ENCODE measurements around the gene MDC1.
"Not testable (repeated sequence)": the region's sequence is repeated elsewhere in the genome, so short reads cannot be mapped to it uniquely, and the experiment has no call there.

The MDC1 gene, protein sequence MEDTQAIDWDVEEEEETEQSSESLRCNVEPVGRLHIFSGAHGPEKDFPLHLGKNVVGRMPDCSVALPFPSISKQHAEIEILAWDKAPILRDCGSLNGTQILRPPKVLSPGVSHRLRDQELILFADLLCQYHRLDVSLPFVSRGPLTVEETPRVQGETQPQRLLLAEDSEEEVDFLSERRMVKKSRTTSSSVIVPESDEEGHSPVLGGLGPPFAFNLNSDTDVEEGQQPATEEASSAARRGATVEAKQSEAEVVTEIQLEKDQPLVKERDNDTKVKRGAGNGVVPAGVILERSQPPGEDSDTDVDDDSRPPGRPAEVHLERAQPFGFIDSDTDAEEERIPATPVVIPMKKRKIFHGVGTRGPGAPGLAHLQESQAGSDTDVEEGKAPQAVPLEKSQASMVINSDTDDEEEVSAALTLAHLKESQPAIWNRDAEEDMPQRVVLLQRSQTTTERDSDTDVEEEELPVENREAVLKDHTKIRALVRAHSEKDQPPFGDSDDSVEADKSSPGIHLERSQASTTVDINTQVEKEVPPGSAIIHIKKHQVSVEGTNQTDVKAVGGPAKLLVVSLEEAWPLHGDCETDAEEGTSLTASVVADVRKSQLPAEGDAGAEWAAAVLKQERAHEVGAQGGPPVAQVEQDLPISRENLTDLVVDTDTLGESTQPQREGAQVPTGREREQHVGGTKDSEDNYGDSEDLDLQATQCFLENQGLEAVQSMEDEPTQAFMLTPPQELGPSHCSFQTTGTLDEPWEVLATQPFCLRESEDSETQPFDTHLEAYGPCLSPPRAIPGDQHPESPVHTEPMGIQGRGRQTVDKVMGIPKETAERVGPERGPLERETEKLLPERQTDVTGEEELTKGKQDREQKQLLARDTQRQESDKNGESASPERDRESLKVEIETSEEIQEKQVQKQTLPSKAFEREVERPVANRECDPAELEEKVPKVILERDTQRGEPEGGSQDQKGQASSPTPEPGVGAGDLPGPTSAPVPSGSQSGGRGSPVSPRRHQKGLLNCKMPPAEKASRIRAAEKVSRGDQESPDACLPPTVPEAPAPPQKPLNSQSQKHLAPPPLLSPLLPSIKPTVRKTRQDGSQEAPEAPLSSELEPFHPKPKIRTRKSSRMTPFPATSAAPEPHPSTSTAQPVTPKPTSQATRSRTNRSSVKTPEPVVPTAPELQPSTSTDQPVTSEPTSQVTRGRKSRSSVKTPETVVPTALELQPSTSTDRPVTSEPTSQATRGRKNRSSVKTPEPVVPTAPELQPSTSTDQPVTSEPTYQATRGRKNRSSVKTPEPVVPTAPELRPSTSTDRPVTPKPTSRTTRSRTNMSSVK (N-terminal part only)

GRCh38 chr6:30717129-30717844 is at the start of gene MDC1:
TSS of gene MDC1 (minus strand) at chr6:30717281. CDS start at chr6:30715175, 2,106 bp downstream.
- DNase-seq (ENCODE audit: low spot score), result peak; percentile 100

GRCh38 chr6:30766461-30767157 is 49.5 kb upstream of the MDC1 start:
- DNase-seq (ENCODE audit: low spot score), result no peak

GRCh38 chr6:30765495-30765894 is 48.4 kb upstream of the MDC1 start:
- DNase-seq (ENCODE audit: low spot score), result not testable (repeated sequence)

- DNase-seq (ENCODE audit: low spot score), result not testable (repeated sequence)
Observed at GRCh38 chr6:30764490-30765043, 47.5 kb upstream of the MDC1 start.

GRCh38 chr6:30763618-30764489 is 46.8 kb upstream of the MDC1 start:
- peak; percentile 92 for DNase-seq (ENCODE audit: low spot score)

DNA sequence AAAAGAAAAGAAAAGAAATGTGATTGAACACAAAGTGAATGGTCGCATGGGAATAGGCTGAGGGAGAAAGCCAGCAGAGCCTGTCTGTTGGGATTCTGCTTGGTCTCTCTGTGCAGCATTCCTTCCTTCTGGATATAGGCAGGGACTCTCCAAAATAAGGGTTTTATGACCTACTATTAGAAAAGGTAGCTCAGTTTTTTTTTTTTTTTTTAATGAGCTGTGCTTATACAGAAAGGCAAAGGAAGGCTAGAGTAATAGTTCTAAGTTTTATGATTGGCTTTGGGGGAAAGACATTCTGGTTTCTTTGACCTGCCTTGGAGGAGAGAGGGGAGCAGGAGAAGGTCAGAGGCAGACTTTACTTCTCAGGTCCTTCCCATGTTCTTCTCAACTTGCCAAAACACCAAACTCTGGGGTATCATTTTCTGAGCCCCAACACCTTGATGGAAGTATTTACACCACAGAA is 46.1 kb upstream of the MDC1 start:
- no peak for DNase-seq (ENCODE audit: low spot score)

DNA sequence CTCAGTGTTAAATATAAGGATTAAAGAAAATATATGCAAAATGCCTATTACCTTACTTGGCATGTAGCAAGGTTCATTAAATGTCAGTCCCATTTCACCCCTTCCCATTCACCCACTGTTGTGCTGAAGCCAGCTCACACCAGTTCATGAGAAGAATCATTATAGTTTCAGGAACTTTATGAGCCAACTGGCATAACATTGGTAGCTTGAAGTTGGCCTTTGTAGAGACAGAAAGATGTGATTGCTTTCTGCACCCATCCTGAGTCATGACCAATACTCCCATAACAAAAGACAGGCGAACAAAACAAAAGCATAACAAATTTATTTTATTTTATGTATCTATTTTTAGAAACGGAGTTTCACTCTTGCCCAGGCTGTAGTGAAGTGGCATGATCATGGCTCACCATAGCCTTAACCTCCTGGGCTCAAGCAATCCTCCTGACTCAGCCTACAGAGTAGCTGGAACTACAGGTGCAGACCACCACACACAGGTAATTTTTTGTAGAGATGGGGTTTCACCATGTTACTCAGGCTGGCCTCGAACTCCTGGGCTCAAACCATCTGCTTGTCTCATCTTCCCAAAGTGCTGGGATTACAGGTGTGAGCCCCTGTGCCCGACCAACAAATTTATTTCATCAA is 44.8 kb upstream of the MDC1 start:
- DNase-seq (ENCODE audit: low spot score), result no peak

GRCh38 chr6:30760549-30760948 is 43.5 kb upstream of the MDC1 start:
- DNase-seq (ENCODE audit: low spot score), result no peak

- DNase-seq (ENCODE audit: low spot score), result peak; percentile 99
Observed at GRCh38 chr6:30759575-30760239, 42.6 kb upstream of the MDC1 start.

GRCh38 chr6:30757261-30757904 is 40.3 kb upstream of the MDC1 start:
- peak; percentile 83 for DNase-seq (ENCODE audit: low spot score)

- DNase-seq (ENCODE audit: low spot score), result not testable (repeated sequence)
Observed at GRCh38 chr6:30756405-30757003, 39.4 kb upstream of the MDC1 start.

DNA sequence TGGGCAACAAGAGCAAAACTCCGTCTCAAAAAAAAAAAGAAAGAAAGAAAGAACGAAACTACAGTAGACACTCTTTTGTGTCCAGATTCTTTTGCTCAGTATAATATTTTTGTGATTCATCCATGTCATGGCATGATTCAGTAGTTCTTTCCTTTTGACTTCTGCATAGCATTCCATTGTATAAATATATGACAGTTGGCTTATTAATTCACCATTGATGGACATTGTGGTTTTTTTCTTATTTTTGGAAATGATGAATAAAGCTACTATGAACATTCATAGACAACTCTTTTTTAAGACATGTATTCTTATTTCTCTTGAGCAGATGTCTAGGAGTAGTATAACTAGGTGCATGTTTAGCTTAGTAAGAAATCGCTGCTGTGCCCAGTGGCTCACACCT is 37.5 kb upstream of the MDC1 start:
- DNase-seq (ENCODE audit: low spot score), result peak; percentile 70

DNA sequence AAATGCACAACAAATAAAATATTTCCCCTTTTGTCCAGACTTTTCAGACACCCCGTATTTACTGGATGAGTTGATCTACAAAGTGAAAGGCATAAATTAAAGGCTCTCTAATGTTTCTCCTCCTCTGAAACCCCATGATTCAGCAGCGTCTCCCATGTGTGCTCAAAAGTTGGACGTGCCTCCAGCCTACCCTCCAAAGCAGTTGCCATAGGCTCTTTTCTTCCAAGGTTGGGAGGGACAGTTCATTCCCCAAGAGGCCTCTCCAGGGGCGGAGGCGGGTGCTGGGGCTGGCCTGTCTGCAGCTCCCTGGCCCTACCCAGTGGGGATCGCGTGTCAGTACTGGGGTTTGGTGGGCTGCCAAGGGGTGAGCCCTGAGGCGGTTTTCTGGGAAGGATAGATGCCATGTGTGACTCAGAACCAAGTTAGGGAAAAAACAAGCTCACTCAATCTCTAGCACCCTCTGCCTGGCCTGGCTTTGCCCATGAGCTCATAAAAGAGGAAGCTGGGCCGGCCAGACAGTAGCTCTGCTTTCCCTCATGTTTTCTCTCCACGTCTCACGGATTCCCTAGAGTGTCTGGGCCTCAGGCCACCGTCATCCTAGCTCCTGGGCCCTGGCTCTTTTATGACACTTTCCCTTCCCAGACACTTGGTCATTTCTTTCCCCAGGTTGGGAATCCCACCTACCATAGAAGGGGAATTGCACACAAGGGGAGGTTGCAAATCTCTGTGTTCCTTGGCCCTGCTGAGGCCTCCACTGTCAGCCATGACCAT is 35.3 kb upstream of the MDC1 start:
- DNase-seq (ENCODE audit: low spot score), result peak; percentile 100

- peak; percentile 36 for DNase-seq (ENCODE audit: low spot score)
Observed at GRCh38 chr6:30750379-30750668, 33.2 kb upstream of the MDC1 start.

DNA sequence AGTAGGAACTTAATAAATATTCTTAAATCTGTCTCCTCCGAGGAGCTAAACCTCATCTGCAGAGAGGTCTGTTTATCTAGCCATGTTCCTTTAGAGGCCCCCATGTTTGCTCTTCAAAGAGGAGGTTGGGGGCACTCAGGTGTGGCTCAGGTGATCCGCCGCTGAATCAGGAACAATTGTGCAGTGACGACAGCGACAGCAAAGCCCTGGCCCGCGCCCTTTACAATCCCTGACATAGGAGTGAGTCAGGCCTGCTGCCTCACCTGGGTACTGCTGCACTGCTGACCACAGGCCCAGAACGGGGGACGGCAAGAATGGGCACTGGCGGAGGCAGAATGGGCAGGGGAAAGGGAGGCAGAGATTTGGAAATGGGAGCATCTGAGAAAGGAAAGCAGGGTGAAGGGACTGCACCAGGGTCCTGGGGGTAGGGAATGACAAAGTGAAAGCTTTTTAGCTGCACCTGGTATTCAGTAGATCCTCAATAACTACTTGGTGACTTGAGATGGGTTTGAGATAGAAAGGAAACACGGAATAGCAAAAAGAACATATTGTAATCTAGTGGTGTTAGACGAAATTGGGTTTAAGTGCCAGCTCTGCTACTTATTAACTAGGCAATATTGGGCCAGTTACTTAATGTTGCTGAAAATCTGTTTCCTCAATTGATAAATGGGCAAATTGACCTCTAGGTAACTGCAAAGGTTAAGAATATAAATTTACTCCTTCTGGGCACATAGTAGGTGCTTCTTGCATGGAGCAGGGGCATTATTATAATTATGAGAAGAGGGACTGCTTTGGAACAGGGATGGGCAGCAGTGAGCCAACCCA is 32.7 kb upstream of the MDC1 start:
- peak; percentile 95 for DNase-seq (ENCODE audit: low spot score)

All from kidney tubule cell (primary cell).